ENCODE results near the gene FLT4.
"Not testable (repeated sequence)": the region's sequence is repeated elsewhere in the genome, so short reads cannot be mapped to it uniquely, and the experiment has no call there.

FLT4 gene

DNA sequence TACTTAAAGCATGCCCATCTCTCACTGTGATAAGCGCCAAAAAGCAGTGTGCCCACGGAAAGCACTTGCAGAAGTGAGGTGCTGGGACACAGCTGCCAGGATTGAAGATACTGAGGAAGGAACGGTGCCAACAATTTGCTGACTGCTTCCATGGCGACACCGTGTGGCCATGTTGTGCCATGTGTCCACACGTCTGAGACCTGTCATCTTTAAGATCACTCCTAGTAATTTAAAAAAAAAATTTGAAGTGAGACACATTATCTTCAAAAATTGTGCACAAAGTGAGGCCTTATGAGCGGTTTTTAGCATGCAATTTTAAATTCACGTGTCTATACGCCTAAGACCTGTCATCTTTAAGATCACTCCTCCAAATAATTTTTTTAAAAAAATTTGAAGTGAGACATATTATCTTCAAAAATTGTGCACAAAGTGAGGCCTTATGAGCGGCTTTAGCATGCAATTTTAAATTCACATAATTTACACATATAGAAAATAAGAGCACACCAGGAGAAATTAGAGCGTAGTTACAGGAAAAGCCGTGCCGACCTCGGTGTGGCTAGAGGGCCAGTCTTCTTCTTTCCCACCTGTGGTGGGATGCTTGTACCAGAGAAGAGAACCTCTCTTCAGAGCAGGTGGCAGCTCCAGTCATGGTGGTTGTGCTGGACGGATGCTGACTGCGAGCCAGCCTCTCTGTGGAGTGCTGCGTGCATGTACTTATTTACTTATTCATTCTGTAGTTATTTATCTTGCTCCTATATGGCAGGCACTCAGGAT is 21.4 kb upstream of the FLT4 start:
- DNase-seq: no peak

DNA sequence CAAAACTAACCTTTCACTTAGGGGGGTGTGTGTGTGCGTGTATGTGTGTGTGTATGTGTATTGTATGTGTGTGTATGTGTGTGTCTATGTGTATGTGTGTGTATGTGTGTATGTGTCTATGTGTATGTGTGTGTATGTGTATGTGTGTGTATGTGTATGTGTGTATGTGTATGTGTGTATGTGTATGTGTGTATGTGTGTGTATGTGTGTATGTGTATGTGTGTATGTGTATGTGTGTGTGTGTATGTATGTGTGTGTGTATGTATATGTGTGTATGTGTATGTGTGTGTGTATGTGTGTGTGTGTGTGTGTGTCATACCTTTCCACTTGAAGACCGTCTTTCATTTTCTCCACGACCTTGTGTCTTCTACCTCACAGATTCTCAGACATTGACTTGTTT is 20.8 kb upstream of the FLT4 start:
- DNase-seq: no peak

DNA sequence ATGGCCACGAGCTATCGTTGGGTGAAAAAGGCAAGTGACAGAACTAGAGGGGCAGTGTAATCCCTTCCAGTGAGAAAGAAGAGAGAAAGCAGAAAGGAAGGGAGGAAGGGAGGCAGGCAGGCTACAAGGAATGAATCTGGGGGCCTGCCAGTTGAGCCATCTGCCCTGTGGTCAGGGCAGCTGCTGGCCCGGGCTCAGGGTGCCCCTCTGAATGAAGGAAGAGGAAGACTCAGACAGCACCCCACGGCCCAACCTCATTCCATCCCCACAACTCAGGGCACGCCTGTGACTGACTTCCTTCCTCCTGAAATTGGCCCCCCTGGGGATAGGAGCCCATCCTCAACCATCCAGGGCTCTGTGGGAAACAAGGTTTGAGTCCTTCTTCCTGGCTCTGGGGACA is 20.3 kb upstream of the FLT4 start:
- DNase-seq: no peak

DNA sequence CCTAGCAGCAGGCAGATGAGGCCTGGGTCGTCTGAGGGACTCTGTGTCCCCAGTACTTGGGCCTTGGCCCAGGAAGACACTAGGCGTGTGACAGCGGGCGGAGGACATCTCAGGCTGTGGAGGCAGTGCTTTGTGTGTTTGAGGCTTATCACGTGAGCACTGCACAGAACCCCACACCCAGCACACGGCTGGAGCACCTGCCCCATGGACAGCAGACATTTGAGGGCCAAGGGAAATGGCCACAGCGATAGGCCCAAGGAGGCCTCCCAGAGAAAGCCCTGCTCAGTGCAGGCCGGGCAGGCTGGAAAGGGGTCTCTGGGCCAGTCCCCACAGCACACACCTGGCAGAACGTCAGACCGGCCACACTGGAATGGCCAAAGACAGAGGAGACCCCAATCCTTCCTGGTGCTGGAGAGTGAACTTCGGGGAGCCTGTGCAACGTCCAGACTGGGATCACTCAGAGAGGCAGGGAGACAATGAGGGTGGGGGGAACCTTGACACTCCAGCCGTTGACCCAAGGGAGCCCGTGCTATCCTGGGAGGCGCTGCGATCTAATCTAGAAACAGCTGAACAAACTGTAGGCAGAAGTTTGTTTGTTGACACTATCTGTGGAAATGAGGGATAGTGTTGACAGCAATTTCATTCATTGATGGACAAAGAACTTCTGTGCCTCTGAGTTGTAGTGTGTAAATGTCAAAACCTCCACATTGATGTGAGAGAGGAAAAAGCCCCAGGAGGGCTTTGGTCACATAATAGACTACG is 19.6 kb upstream of the FLT4 start:
- no peak for DNase-seq

DNA sequence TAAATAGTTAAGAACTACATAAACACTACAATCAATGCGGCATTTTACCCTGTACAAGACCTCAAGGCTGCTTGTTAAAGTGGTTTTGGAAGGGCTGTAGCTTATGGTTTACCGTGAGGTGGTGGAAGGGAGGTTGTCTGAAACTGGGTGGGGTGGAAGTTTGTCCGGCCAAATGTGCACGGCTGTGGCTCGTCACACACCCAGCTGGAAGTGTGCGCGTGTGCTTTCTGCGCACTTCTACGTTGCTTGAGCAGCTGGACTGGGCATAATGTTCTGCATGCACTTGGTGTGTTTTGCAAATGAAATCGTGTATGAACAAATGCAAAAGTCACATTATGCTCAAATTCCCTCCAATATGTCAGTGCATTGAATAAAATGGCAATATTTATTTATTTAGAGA is 17.4 kb upstream of the FLT4 start:
- no peak for DNase-seq

DNA sequence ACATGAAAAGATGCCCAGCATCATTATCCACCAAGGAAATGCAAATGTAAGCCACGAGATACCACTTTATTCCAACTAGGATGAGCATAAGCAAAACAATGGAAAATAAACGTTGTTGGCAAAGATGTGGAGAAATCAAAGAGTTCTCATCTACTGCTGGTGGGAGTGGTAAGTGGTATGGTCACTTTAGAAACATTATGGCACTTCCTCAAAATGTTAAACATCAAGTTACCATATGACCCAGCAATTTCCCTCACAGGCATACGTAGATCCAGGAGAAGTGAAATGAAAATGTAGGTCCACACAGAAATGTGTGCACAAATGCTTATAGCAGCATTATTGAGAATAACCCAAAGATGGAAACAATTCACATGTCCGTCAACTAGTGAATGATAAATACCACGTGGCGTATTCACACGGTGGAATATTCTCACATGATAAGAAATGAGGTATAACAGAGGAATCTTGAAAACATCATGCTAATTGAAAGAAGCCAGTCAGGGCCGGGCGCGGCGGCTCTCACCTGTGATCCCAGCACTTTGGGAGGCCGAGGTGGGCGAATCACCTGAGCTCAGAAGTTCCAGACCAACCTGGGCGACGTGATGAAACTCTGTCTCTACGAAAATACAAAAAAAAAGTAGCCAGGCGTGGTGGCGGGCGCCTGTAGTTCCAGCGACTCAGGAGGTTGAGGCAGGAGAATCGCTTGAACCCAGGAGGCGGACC is 16.4 kb upstream of the FLT4 start:
- DNase-seq: no peak

DNA sequence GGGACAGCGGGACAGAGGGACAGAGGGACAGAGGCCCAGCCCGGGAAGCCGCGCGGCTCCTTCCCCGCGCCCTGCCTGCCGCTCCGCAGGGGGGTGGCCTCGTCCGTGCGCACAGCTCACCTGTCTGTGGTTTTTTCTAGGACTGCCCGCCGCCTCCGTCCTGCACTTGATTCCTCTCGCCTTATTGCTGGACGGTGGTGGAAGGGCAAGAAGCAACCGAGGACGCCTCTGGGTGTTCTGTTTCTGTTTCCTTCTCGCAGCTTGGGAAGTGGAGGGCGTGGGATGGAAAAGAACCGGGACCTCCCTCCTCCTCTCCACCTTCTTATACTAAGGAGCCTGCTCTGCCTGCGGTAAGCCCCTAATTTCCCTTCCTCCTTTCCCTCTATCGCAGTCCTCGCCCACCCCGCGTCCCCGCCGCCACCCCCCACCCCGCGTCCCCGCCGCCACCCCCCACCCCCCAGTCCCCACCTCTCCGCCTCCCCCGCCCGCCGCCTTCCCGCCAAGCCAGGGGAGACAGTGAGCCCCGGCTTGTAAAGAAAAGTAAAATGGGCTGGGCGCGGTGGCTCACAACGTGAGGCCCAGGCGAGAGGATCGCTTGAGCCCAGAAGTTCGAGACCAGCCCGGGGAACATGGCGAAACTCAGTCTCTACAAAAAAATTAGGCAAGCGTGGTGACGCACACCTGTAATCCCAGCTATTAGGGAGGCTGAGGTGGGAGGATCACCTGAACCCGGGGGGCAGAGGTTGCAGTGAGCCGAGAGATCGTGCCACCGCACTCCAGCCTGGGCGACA is 9.6 kb upstream of the FLT4 start:
- DNase-seq: no peak

DNA sequence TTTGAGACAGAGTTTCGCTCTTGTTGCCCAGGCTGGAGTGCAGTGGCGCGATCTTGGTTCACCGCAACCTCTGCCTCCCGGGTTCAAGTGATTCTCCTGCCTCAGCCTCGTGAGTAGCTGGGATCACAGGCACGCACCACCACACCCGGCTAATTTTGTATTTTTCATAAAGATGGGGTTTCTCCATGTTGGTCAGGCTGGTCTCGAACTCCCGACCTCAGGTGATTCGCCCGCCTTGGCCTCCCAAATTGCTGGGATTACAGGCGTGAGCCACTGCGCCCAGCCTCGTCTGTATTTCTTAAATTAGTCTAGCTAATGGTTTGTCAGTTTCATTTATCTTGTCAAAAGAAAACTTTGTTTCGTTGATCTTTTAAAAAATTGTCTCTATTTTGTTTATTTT is 5.8 kb upstream of the FLT4 start:
- DNase-seq: not testable (repeated sequence)

DNA sequence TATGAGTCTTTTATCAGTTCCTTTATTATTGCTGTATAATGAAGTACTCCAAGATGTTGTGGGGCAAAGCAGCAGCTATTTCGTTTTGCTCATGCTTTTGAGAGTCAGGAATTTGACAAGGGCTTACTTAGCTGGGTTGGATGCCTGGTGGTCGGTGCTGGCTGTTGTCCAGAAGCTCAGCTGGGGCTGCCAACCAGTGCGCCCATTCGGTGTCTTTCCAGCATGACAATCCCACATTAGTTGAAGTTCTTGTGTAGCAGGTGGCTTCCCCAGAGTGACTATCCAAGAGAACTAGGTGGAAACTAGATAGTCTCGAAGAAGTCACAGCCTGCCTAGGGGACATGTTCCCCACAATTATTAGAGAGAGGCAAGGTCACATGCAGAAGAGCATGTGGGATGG is 3.4 kb upstream of the FLT4 start:
- DNase-seq: no peak

DNA sequence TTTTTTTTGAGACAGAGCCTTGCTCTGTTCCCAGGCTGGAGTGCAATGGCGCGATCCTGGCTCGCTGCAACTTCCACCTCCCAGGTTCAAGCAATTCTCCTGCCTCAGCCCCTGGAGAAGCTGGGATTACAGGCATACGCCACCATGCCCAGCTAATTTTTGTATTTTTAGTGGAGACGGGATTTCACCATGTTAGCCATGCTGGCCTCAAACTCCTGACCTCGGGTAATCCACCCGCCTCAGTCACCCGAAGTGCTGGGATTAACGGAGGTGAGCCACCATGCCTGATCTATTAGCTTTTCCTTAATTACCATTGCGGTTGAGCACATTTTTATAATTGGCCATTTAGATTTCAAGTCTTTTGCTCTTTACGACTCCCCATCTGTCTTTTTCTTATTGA is 2.9 kb upstream of the FLT4 start:
- no peak for DNase-seq

DNA sequence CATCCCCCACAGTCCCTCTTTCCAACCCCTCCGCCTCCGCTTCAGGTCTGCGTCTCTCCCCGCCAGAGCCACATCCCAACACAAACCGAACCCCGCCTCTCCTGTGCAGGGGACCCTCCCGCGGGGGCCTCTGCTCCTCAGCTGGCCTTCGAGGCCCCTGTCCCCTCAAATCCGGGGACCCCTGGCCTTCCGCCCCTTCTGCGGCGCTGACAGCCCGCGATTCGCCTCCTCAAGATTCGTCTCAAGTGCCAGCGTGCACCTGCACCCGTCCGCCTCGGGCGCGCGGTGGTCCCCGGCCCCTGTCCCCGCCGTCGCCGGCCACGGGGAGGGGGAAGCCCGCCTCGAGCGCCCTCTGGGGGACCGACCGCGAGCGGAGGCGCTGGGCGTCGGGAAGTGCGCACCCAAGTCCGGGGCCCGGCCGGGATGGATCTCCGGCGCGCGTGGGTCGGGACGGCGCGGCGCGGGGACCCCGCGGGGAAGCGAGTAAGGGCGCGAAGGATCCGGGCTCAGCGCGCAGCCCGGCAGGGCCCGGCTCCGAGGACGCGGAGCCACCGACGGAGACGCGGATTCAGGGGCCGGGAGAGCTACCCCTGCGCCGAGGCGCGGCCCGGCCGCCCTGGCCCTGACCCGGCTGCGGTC is 623 bp downstream of the FLT4 start:
- DNase-seq: peak; percentile 65

DNA sequence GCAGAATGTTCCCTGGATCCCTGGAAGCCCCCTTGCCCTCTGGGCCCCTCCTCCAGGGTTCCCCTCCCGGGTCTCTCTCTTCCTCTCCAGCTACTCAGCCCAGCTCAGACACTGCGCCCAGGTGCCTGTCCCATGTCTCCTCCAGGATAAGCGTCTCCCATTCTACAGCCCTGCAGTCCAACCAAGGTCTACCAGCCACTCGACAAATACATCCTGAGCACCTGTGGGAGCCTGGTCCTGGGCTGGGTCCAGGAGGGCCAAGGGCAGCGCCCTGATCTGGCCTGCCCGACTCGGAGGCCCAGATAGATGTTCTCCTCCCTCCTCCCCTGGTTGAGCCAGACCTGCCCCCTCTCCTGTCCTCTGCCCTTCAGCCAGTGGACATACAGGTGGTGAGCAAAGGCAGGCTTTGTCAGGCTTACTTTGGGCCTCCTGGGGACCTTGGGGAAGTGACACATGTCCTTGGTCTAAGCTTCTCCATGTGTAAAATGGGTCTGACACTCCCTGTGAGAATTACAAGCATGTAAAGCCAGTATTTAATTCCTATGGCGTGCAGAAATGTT is 1.4 kb downstream of the FLT4 start:
- DNase-seq: no peak

DNA sequence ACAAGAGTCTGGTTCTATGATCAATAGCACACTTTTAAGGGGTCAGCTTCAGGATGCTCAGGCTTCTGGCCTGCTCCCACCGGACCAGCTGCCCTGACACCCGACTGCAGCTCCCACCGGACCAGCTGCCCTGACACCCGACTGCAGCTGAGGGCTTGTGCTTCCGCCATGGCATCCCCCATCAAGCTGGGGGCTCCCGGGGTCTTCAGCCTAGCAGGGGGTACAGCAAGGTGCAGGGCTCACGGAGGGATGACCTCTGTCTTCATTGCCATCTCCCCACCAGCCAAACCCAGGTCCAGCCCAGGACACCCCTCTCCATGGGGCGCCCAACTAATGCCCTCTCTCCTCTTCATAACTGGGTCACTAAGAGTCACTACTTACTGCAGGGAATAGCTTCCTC is 1.9 kb downstream of the FLT4 start:
- no peak for DNase-seq

DNA sequence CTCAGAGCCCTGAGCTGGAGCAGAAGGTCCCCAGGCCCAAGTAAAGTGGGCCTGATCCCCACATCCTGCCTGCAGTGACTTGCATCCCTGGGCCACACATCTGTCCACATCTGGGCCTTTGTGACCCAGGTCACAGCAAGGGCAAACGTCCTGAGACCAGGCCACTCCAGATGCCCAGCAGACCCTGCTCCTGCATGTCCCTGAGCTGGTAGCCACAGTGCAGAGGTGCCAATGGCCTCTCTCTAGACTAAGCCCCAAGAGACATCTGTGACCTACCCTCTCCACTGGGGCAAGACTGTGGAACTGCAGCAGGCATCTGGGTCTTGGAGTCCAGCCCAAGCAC is 2.5 kb downstream of the FLT4 start:
- DNase-seq: no peak

DNA sequence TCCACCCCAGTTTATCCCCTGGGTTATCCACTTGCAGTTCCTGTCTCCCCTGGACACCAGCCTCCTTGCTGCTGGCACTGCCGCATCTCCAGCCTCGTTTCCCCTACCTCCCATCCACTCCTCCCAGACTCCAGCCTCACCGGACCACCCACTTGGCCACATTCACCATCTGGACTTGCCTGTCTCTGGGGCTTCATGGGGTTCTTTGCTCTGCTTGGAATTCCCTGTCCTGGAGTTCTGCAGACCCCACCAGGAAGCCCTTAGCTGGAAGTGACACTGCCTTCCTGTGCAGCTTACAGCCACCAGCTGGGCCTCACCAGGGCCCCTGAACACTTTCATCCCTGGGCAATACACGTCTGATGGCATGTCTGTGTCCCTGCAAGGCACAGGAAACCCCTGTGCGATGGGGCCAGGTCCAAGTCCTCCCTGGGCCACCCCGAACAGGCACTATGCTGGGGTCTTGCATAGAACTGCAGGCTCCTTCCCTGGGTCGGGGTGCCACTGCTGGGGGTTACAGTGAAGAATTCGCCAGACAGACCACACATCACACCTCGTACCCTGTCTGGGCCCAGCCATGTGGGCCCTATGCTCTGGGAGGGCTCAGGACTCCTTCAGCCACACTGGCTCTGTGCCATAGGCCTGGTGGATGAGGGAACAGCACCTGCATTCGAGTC is 3.0 kb downstream of the FLT4 start:
- DNase-seq: no peak

DNA sequence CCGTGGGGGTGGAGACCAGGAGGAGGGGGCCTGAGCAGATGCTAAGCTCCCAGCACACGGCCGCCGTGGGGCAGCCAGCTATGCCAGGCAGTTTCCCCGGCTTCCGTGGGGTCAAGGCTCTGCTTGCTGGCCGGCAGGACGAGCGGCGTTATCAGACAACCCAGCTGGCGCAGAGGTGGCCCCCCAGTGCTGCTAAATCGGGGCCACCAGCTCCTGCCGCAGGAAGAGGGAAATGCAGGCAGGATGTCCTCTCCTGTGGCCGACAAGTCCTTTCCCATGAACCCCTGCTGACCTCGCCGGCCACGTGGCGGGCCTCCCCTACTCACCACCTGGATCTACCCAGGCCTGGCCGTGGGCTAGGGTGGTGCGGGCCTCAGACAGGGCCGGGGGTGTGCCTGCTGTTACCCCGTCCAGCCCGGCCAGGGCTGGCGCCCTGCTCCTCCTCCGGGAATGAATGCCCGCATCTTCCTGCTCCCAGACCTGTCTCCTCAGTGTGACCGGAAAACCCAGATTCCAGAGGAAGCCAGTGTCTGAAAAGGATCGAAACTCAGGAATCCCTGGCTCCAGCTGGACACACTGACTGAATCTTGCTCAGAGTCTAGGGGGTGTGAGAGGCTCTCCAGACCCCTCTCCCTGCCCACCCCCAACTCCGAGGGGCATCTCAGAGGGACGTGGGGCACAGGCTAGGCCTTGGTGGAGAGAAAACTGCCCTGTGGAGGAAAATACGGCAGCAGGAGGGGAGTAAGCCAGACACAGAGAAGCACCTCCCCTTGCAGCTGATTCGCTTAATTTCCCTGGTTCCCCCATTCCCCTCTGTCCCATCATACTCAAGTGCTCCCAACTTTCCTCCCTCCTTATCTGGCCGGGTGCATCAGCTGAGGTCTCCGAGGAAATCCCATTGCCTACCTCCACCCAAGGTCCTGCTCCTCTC is 3.9 kb downstream of the FLT4 start:
- DNase-seq: no peak

DNA sequence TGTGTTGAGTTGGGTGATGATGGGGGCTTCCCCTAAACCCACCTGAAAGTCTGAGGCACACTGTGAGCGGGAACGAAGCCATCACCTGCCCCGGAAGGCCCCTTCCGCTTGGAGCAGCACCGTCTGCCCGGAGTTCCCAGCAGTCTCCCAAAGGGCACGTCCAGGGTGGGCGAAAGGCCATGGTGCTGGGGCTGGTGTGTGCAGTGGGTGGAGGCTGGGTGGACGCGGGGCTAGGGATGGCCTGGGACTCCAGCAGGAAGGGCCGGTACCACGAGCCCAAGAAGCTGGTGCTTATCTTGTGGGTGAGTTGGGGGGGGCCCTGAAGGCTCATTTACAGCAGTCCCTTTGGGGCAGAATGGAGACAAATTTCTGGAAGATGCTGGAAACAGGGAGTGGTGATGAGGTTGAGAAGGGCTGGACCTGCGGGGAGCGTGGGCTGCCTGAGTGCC is 4.6 kb downstream of the FLT4 start:
- no peak for DNase-seq

DNA sequence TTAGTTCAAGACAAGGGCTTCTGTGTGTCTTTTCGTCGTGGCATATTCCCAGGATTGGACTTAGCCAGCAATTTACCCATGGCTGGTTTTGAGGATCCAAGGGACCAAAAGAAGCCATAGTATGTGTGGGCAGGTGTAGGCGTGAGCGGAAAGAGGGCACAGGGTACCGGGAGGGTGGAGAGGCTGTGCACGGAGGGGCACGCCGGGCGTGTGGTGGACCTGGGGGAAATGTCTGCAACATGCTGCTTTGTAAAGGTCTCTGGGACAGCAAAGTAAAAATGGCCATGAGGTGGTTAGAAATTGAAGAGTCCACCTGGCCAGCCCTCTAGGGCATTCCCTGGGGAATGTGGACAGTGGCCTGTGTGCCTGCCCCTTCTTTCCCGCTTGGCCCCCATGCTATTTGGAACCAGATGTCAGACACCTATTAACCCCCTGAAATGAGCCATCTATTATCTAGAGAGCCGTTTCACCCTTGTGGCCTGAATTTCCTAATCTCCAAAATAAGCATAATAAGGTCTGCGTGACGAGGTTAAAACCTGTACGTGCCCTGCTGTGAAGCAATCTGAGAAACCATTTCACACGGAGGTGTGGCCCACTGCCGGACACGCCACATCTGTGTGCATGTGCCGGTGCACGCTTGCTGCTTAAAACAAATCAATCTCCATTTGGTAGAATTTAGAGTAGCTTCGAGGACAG is 5.1 kb downstream of the FLT4 start:
- DNase-seq: no peak

DNA sequence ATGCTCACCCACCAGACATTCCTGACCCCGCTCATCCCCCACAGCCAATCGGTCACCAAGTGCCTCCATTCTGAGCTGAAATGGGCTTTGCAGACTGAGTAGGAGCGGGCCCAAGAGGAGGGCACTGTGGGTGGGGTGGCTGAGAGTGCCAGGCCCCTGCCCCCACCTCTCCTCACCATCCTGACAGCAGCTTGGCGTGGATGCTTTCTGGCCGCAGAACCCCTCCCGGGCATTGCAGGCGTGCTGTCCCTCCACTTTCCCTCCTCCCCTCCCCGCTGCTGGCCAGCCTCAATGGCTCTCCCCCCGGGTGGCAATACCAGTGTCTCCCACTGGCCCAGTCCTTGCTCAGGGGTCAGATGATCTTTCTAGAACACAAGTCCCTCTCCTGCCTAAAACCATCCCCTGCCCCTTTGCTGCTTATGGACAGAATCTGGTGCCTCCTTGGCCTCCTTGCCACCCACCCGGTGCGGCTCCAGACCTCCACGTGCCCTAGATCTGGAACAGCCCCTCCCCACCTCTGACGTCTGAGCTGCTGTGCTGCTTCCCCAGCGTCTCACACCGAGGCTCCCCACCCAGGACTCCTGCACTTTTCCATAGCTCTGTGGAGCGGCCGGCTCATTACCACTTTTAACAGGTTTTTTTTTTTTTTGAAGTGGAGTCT is 6.1 kb downstream of the FLT4 start:
- no peak for DNase-seq

All from right kidney (tissue), 1 donor.